Gastroesophageal sphincter (tissue), 3 donors: ENCODE measurements around the gene MAPK8.

Experiments
- CTCF ChIP-seq, 4 experiments: fragments of 200-600 bp in 2 of 4; fragments of 450-650 bp in 2 of 4; sonication (generic) in 1 of 4; IDR thresholded peaks; one replicate each; pipeline ENCODE4 v1.5.1; 2017 to 2019; ENCODE audit warnings: antibody characterized with exemption in 4 of 4, mild to moderate bottlenecking in 2 of 4, moderate library complexity in 2 of 4
- EP300 ChIP-seq: sonication (generic); formaldehyde crosslinking; IDR thresholded peaks from one replicate; pipeline ENCODE4 v1.6.1; 2017; ENCODE audit warnings: antibody characterized with exemption, mild to moderate bottlenecking
- POLR2AphosphoS5 ChIP-seq: sonication (generic); formaldehyde crosslinking; IDR thresholded peaks from one replicate; pipeline ENCODE4 v1.6.1; 2017; ENCODE audit warnings: antibody characterized with exemption

- no peak for TF ChIP-seq CTCF (IDR thresholded peaks at IDR 0.05)
- no peak for TF ChIP-seq POLR2AphosphoS5
- no peak for TF ChIP-seq EP300
These were observed 100.2 kb downstream of the MAPK8 start for GRCh38 chr10:48406658-48407057.
